ENCODE results near the gene STK32B. TPM values are rescaled to one million over a fixed set of nuclear protein-coding genes. Genes with fewer than 3 reads are reported as not detected.

The STK32B gene
- total and polyA plus RNA-seq, 4 donors: 0.02 to 0.28 (median 0.08) TPM; not detected in 1

- TF ChIP-seq ZBTB33 (IDR thresholded peaks at IDR 0.05) (no peak), CTCF (IDR thresholded peaks at IDR 0.05; ENCODE audit: low read depth, low read length, missing input control) (no peak), GABPA (IDR thresholded peaks at IDR 0.05 in 1 of 2, conservative IDR thresholded peaks at IDR 0.05 in 1 of 2) (no peak), YY1 (IDR thresholded peaks at IDR 0.05) (no peak), FOXA1 (IDR thresholded peaks at IDR 0.05) (no peak), HNF4A (conservative IDR thresholded peaks at IDR 0.05) (no peak), HNF4G (IDR thresholded peaks at IDR 0.05) (no peak), TAF1 (conservative IDR thresholded peaks at IDR 0.05) (no peak), RAD21 (IDR thresholded peaks at IDR 0.05) (no peak), EGR1 (IDR thresholded peaks at IDR 0.05; ENCODE audit: low read depth in 2 of 2) (no peak), NR2F2 (IDR thresholded peaks at IDR 0.05) (no peak), JUND (IDR thresholded peaks at IDR 0.05) (no peak), RXRA (IDR thresholded peaks at IDR 0.05) (no peak), SP1 (IDR thresholded peaks at IDR 0.05) (no peak), FOXA2 (IDR thresholded peaks at IDR 0.05) (no peak), REST (IDR thresholded peaks at IDR 0.05) (no peak)
- TF ChIP-seq, protein P1, sequence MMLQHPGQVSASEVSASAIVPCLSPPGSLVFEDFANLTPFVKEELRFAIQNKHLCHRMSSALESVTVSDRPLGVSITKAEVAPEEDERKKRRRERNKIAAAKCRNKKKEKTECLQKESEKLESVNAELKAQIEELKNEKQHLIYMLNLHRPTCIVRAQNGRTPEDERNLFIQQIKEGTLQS (IDR thresholded peaks at IDR 0.05): no peak
- TF ChIP-seq, protein P2, sequence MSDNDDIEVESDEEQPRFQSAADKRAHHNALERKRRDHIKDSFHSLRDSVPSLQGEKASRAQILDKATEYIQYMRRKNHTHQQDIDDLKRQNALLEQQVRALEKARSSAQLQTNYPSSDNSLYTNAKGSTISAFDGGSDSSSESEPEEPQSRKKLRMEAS (IDR thresholded peaks at IDR 0.05): no peak
- Histone ChIP-seq H3K4me3 (ENCODE audit: low read depth in 1 of 3, low read length in 3 of 3) (no peak overlapping the region), H3K27ac (ENCODE audit: low read depth in 1 of 2, low read length in 2 of 2) (no peak overlapping the region), H3K9ac (ENCODE audit: low read depth in 1 of 2, low read length in 2 of 2) (no peak overlapping the region), H3K9me3 (ENCODE audit: control insufficient read depth in 4 of 4, low read length in 3 of 4) (no peaks in the 10 kb centered on the region), H3K36me3 (ENCODE audit: control insufficient read depth in 4 of 4, insufficient read depth in 3 of 4, low read depth in 1 of 4, low read length in 3 of 4) (no peaks in the 10 kb centered on the region), H3K4me1 (ENCODE audit: control insufficient read depth in 4 of 4, insufficient read depth in 4 of 4, low read length in 3 of 4) (no peaks in the 10 kb centered on the region), H3K27me3 (ENCODE audit: control insufficient read depth in 4 of 4, insufficient read depth in 4 of 4, low read length in 3 of 4) (peaks cover 0 to 4% (median 0%) of the 10 kb centered on the region in 4 donors)
- 86% methylated on average over 3 of the region's 3 CpGs for WGBS
- no peak for DNase-seq (ENCODE audit: low spot score)
These were observed 372.9 kb downstream of the STK32B start for GRCh38 chr4:5424211-5424610.

Data from liver (tissue), 9 donors.